ENCODE results near the gene SLC36A2.
"Not testable (repeated sequence)": the region's sequence is repeated elsewhere in the genome, so short reads cannot be mapped to it uniquely, and the experiment has no call there.

The SLC36A2 gene

DNA sequence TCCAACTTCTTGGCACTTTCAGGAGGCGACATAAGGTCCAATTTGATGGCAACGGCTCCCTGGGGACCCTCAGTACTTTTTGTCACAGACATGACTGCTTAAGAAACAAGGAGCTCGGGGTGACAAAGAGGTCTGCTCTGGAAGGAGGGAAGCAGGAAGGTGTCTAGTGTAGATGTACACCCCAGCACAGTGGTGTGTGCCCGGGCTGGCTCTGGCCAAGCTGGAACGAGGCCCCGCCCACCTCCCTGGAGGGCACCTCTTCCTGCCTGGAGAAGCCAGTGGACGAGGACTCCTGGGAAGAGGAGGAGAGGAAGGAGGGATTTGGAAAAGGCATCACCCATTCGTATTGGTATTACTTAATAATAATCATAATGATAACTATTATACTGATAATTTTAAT, at the start of gene SLC36A2:
SLC36A2 (minus strand) TSS at position 191 of the 400 bp plus-strand sequence; CDS start at position 92, 99 bp downstream.
- DNase-seq: no peak

DNA sequence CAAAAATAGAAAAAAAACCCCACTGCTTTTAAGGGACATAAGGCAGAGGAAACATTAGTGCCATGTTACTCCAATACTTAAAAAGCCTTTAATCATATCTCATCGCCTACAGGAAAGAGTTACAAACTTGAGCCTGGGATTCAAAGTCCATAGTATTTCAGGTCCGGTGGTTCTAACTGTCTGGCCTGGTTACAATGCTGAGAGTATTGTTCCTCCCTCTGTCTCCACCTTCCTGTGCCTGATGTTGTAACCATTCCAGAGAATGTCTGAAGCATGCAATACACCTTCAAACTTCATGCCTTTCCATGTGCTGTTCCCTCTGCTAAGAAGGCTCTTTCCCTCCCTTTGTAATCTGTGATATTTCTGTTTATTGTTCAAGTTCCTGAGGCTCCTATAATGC, 41.6 kb upstream of the SLC36A2 start:
- no peak for DNase-seq

DNA sequence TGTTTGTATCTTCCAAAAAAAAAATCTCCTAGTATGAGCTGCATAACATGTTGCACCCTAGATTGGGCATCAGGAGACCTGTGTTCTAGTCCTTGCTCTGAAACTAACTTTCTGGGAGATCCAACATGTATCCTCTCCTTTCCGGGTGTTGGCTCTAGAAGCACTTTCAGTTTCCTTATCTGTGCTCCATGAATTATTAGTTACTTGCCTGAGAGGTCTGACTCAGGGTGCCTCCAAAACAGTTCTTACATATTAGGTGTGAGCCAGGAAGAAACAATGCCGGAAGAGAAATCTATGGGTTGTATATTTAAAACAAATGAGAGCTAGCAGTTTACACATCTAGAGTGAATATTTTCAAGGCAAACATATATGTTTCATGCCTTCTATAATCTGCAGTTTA, 36.7 kb upstream of the SLC36A2 start:
- DNase-seq: no peak

- DNase-seq: no peak
Observed at GRCh38 chr5:151383011-151383410, 35.7 kb upstream of the SLC36A2 start.

- no peak for DNase-seq
Observed at GRCh38 chr5:151382576-151382975, 35.2 kb upstream of the SLC36A2 start.

DNA sequence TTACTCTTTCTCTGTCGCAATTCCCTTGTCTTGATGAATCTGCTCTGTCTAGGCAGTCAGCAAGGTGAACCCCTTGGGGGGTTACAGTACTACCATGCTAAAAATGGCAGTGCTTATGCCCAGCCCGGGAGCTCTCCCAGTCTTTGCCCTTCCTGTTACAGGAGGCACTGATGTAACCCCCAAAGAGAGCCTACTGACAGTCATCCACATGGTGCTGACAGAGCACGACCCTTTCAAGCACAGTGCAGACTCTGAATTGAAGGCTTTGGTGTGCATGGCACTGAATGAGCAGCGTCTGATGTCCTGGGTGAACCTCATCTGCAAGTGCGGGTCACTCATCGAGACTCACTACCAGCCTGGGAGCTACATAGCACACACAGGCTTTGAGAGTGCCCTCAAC, 34.5 kb upstream of the SLC36A2 start:
- DNase-seq: no peak

DNA sequence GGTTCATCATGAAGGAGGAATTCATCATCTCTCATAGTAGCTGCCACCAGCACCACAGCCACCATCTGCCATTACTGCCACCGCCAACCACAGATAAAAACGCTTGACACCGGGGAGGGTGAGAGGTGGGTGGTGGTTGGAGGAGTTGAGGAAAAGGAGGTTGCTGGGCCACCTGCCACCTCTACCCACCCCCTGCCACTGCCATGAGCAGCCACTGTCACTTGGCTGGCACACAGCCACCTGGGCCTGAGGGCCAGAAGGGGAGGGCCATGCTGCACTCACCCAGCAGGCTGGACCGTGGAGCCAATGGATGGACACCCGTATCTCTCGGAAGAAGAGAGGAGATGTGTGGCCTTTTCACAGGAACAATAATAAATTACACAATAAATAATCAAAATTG, 31.3 kb upstream of the SLC36A2 start:
- no peak for DNase-seq

DNA sequence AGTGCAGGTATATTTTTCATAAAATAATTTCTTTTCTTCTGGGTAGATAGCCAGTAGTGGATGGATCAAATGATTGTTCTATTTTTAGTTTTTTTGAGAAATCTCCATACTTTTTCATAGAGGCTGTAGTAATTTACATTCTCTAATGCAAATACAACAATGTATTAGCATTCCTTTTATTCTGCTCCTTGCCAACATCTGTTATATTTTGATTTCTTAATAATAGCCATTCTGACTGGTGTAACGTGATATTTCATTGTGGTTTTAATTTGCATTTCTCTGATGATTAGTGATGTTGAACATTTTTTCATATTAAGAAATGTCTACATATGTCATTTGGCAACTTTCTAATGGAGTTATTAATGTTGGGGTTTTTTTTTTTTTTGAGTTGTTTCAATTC, 27.2 kb upstream of the SLC36A2 start:
- no peak for DNase-seq

DNA sequence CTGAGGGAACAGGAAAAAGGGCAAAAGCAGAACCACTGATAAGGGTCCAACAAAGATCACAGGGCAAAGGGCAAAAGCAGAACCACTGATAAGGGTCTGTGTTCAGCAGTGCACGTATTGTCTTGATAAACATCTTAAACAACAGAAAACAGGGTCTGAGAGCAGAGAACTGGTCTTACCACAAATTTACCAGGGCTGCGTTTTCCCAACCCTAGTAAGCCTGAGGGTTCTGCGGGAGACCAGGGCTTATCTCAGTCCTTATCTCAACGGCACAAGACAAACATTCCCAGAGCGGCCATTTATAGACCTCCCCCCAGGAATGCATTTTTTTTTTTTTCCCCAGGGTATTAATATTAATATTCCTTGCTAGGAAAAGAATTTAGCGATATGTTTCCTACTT, 19.7 kb upstream of the SLC36A2 start:
- DNase-seq: not testable (repeated sequence)

DNA sequence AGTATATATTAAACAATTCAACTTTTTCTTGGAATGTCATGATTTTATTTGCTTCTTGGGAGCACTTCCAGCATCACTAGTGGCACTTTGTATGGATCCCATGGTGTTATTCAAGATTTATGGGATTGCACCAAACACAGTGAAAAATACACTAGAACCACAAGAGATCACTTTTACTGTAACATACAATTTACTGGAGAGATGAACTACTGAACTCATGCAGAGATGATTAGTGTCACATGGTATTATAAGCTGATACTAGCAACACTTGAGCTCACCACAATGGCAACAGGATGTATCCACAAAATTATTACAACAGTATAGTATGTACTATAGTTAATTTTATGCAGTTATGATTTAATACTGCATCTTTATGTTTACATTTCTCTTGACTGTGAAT, 16.3 kb upstream of the SLC36A2 start:
- no peak for DNase-seq

DNA sequence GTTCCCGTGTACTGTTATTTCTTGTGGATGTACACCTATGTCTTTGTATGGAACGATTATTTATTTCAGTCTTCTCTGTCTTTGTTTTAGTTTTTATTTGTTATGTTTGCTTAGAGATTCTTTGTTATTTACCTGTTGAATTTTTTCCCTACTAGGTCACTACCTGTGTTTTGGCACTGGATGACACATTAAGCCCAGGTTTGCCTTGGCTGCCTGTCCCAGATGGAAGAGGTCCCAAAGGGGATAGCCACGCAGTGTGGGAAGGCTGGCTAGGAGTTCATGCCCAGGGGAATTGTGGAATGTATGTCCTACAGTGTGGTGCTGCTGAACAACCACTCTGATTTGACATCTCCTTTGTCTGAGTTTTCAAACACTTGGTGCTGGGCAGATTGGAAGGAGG, 15.6 kb upstream of the SLC36A2 start:
- no peak for DNase-seq

DNA sequence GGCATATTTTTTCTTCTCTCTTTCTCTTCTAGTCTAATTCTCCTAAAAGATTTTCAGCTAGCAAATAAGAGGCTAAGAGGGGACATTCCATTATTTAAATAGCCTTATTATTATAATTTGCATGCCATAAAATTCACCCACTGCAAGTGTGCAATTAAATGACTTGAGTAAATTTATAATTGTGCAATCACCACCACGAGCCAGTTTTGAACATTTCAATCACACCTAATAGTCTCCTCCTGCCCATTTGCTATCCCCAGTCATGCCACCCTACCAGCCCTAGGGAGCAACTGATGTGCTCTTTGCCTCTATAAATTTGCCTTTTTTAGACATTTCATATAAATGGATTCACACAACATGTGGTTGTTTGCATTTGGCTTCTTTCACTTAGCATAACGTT, 12.0 kb upstream of the SLC36A2 start:
- no peak for DNase-seq

- DNase-seq: no peak
Observed at GRCh38 chr5:151357792-151358191, 10.4 kb upstream of the SLC36A2 start.

DNA sequence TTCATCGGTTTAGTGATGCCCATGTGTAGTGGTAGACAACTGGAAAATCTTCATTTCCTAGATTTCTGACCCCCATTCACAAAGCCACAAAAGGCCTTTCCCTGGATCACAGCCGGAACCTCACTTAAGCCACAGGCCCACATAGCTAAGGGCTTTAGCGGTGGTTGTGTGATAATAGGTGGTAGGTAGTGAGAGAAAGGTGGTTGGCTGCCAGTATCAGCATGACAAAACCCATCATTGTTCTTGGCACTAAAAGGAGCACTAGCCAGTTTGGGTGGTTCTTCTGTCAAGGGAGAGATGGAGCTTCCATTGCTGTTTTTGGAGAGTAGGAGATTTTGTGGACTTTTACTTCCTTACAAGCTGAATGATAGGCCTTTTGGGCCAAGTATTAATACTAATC, 9.7 kb upstream of the SLC36A2 start:
- DNase-seq: no peak

- DNase-seq: no peak
Observed at GRCh38 chr5:151351671-151352070, 4.3 kb upstream of the SLC36A2 start.

DNA sequence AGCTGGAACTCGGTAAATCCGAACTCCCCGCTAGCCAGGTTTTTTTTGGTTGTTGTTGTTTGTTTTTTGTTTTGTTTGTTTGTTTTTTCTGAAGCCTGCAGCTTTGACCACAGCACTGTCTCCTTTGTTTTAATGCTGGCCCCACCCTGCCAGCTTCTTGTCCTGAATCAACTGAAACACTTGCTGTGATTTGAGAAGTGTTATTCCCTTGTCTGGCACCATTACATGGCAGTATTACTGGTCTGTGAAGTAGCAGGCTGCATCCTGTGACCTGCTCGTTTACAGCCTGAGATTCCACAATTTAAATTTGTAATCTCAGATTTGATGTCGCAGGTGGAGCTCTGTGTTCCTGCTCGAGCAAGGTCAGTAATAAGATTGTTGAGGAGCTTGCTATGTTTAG, 1.4 kb upstream of the SLC36A2 start:
- no peak for DNase-seq

DNA sequence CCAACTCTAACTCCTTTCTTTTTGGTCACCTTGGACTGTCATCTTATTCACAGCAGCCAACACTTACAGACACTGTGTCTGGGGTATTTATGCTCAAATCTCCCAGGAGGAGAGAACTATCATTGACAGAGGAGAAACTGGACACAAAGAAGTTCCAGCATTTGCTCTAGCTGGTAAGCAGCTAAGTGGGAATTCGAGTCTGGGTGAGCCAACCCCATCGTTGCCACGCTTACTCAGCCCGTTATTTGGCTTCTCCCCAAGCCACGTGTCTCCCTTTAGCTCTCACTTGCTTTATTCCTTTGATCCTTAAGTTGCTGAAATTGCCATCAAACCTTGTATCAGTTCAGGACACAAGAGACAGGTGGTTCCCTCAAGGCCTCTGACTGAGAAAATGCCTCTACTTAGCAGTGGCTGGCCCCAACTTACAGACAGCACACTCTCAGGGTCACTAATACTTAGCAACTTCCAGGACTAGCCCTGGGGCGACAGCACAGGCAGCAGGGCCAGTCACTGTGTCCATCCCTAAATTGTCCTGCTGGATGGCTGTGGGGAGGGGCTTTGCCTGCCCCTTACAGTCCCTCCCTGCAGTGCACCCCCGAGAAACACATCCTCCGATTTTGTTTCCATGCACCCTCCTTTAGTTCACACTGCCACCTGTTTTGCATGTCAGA, 1.4 kb downstream of the SLC36A2 start:
- no peak for DNase-seq

- no peak for DNase-seq
Observed at GRCh38 chr5:151345187-151345807, 2.1 kb downstream of the SLC36A2 start.

DNA sequence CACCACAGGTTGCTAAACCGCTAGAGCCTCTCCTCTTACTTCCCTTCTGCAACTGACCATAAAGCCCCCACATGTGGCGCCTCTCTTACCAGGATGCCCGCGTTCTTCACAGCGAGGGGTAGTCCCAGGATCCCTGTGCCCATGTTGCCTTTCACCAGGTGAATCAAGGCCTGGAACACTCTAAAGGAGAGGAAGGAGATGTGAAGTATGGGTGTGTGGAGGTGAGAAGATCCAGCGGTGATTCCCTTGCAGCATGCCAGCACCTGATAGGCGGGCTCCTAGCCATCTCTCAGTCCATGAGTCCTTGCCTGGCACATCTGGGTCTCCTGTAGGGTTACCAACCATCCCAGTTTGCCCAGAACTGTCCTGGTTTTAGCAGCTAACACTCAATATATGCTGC, 3.3 kb downstream of the SLC36A2 start:
- no peak for DNase-seq

DNA sequence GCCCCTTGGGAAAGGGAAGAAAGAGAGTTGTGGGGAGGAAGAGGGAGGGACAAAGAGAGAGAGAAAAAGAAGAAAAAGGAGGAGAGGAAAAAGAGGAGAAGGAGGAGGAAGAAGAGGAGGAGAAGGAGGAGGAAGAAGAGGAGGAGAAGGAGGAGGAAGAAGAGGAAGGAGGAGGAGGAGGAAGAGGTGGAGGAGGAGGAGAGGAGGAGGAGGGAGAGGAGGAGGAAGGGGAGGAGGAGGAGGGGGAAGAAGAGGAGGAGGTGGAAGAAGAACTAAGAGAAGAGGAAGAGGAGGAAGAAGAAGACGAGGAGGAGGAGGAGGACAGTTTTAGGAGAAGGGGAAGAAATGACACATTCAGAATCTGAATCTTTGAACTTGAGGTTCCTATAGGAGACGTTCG, 7.4 kb downstream of the SLC36A2 start:
- no peak for DNase-seq

DNA sequence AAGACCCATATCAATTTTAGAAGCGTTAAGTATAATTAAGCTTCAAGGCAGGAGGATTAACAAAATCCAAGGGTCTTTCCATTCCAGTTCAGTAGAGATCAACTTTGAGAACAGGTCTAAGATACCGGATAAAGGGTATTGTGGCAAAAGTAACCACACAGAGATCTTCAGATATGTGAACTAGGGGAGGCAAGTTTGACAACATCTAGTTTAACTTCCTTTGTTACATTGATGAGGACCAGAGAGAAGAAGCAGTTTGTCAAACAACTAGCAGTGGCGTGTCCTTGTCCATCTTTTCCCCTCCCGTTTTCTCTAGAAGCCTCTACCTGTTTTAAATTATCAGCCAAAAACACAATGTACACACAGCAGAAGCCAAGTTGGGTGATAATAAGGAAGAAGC, 8.6 kb downstream of the SLC36A2 start:
- DNase-seq: no peak

GRCh38 chr5:151332857-151333256, 14.5 kb downstream of the SLC36A2 start:
- no peak for DNase-seq

DNA sequence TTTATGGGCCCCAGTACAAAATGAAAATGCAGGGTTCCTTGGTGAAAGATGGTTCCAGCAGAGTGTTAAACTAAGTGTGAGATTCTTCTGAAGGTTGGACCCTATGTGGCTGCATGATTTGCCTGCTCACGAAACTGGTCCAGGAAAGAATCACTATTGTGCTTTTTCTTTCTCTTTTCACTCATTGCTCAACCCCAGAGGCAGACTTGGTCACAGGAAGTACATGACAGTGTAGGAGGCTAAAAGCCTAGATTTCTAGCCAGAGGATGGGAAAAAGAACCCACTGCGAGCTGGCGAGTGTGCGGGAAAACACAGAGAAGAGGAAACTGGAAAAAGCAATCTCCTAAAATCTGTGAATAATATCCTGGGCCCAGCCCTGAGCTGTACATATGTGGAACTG, 18.6 kb downstream of the SLC36A2 start:
- no peak for DNase-seq

GRCh38 chr5:151327585-151327984, 19.8 kb downstream of the SLC36A2 start:
- DNase-seq: no peak

DNA sequence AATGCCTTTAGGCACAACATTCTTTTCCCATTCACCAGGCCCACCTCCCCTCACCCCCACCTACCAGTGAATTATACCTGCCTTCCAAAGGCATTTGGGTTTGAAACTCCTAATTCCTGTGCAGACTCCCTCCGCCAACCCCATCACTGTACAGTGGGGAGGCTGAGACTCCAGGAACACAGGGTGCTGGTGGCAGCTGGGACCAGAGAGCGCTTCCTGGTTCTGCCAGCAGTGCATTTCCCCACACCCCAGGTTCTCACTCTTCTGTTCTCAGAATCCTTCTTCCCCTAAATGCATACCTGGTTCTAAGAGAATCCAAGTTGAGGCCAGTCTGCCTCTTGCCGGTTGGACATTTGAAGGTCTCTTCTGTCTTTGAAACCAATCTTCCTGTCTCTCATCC, 21.1 kb downstream of the SLC36A2 start:
- no peak for DNase-seq
